Suprapubic skin (tissue), 3 donors: ENCODE data around the gene TDP1.

Experiments used
- CTCF ChIP-seq, 2 donors: fragments of 200-600 bp in 1 of 2; fragments of 450-650 bp in 1 of 2; sonication (generic) in 1 of 2; IDR thresholded peaks; one replicate each; pipeline ENCODE4 v1.5.1; 2016 to 2019; ENCODE audit warnings: antibody characterized with exemption in 2 of 2, mild to moderate bottlenecking in 1 of 2, moderate library complexity in 1 of 2
- EP300 ChIP-seq: sonication (generic); formaldehyde crosslinking; IDR thresholded peaks from one replicate; pipeline ENCODE4 v1.6.1; 2017; ENCODE audit warnings: antibody characterized with exemption

GRCh38 chr14:89996963-89997362, 41.2 kb downstream of the TDP1 start:
- no peak for TF ChIP-seq CTCF (IDR thresholded peaks at IDR 0.05)
- no peak for TF ChIP-seq EP300
